HCT116 (cell line): ENCODE results near the gene MAST4. TPM values are rescaled to one million over a fixed set of nuclear protein-coding genes. Genes with fewer than 3 reads are reported as not detected.

Experiments used
- ATAC-seq: fragments of 200-7000 bp; cut with Tn5 transposase; 2 replicates; pipeline ENCODE4 v1.9.1; 2020; ENCODE audit warnings: mild to moderate bottlenecking, moderate library complexity
- BruUV-seq: library from RNA; stranded (reverse); fragments of 400-500 nt; replicated peaks from 2 replicates; lab custom pipeline; 2021; lab: Mats Ljungman, UMichigan
- CTCF ChIA-PET: fragments of 300-600 bp; sonication (Branson Sonifier 250); formaldehyde crosslinking; loops from one replicate; lab custom pipeline; 2021; ENCODE audit warnings: antibody characterized with exemption; lab: Charles Lee
- POLR2A ChIA-PET: fragments of 300-600, 350-600 bp; sonication (Branson Sonifier 250); formaldehyde crosslinking; loops from one replicate; lab custom pipeline; 2021; ENCODE audit warnings: antibody characterized with exemption; lab: Charles Lee
- RAD21 ChIA-PET, 2 experiments: fragments of 300-600 bp; sonication (Branson Sonifier 250); formaldehyde crosslinking; loops; one replicate each; lab custom pipeline; 2023; ENCODE audit warnings: low total read pairs in 2 of 2; ENCODE audit not compliant: uncharacterized antibody in 2 of 2, unreplicated experiment in 2 of 2, low non-redundant PET in 1 of 2; lab: Charles Lee
- DNase-seq: peaks from one replicate; pipeline ENCODE4 v3.0.0-alpha.2; 2010; ENCODE audit warnings: low read depth, low spot score
- H2AFZ ChIP-seq: fragments of 200-600 bp; shearing (Covaris generic), sonication (generic); 2 replicates; pipeline ENCODE4 v1.6.1; 2017; ENCODE audit warnings: low read depth, mixed run types, mixed read lengths, antibody characterized with exemption, low read length; ENCODE audit not compliant: poor library complexity, severe bottlenecking
- H3K27ac ChIP-seq: 2 replicates; pipeline ENCODE4 v1.5.1; 2012; ENCODE audit warnings: low read depth, low read length
- H3K27me3 ChIP-seq: fragments of 200-600 bp; sonication (generic); 2 replicates; pipeline ENCODE4 v1.6.1; 2016; ENCODE audit warnings: mixed run types, low read length, mixed read lengths; ENCODE audit not compliant: insufficient read depth
- H3K36me3 ChIP-seq, 2 experiments: fragments of 200-500 bp in 1 of 2; fragments of 200-600 bp in 1 of 2; sonication (Bioruptor generic) in 1 of 2; sonication (generic) in 1 of 2; 2 replicates each; pipeline versions ENCODE4 v1.5.1 to v1.6.1; 2014 to 2016; ENCODE audit warnings: low read length in 2 of 2, inconsistent platforms in 1 of 2, mixed read lengths in 1 of 2, mixed run types in 1 of 2; ENCODE audit not compliant: insufficient read depth in 2 of 2, control insufficient read depth in 1 of 2
- H3K4me1 ChIP-seq, 2 experiments: fragments of 200-600 bp in 1 of 2; sonication (generic) in 1 of 2; 2 replicates each; pipeline versions ENCODE4 v1.5.1 to v1.6.1; 2012 to 2017; ENCODE audit warnings: low read length in 2 of 2, inconsistent platforms in 1 of 2, mild to moderate bottlenecking in 1 of 2, mixed read lengths in 1 of 2, mixed run types in 1 of 2, moderate library complexity in 1 of 2; ENCODE audit not compliant: insufficient read depth in 2 of 2, control insufficient read depth in 1 of 2
- H3K4me2 ChIP-seq: fragments of 200-600 bp; sonication (generic); 2 replicates; pipeline ENCODE4 v1.6.1; 2017; ENCODE audit warnings: mixed run types, low read length, mixed read lengths
- H3K4me3 ChIP-seq, 2 experiments: fragments of 200-600 bp in 1 of 2; sonication (generic) in 1 of 2; replicated peaks in 1 of 2; 2 replicates each; pipeline ENCODE4 v1.5.1; 2011 to 2016; ENCODE audit warnings: low read length in 2 of 2, control low read depth in 1 of 2, low read depth in 1 of 2, mild to moderate bottlenecking in 1 of 2, mixed read lengths in 1 of 2, mixed run types in 1 of 2
- H3K79me2 ChIP-seq: fragments of 200-600 bp; sonication (generic); 2 replicates; pipeline ENCODE4 v1.6.1; 2017; ENCODE audit warnings: mild to moderate bottlenecking, mixed run types, low read length, moderate library complexity, mixed read lengths; ENCODE audit not compliant: insufficient read depth
- H3K9ac ChIP-seq: fragments of 200-600 bp; sonication (generic); 2 replicates; pipeline ENCODE4 v1.6.1; 2016; ENCODE audit warnings: low read length, mixed read lengths
- H3K9me2 ChIP-seq: fragments of 200-600 bp; sonication (generic), shearing (Covaris generic); 2 replicates; pipeline ENCODE4 v1.6.1; 2017; ENCODE audit warnings: mixed run types, mild to moderate bottlenecking, moderate library complexity; ENCODE audit not compliant: insufficient read depth
- H3K9me3 ChIP-seq, 2 experiments: fragments of 200-500 bp in 1 of 2; fragments of 200-600 bp in 1 of 2; sonication (Bioruptor generic) in 1 of 2; sonication (generic) in 1 of 2; 2 replicates each; pipeline ENCODE4 v1.6.1; 2014 to 2017; ENCODE audit warnings: low read length in 2 of 2, mixed read lengths in 2 of 2, inconsistent platforms in 1 of 2, low read depth in 1 of 2, mild to moderate bottlenecking in 1 of 2, mixed run types in 1 of 2, moderate library complexity in 1 of 2; ENCODE audit not compliant: control insufficient read depth in 1 of 2, insufficient read depth in 1 of 2
- H4K20me1 ChIP-seq: fragments of 200-600 bp; sonication (generic), shearing (Covaris generic); 2 replicates; pipeline ENCODE4 v1.6.1; 2017; ENCODE audit warnings: mixed run types, mild to moderate bottlenecking, moderate library complexity; ENCODE audit not compliant: insufficient read depth
- EGR1 ChIP-seq: IDR thresholded peaks from 2 replicates; pipeline ENCODE4 v1.6.1; 2012; ENCODE audit warnings: low read depth
- EZH2 ChIP-seq: fragments of 200-600 bp; sonication (generic); IDR thresholded peaks from 2 replicates; pipeline ENCODE4 v1.6.1; 2017; ENCODE audit warnings: antibody characterized with exemption, mixed run types
- EZH2phosphoT487 ChIP-seq: fragments of 200-600 bp; IDR thresholded peaks from 2 replicates; pipeline ENCODE4 v1.6.1; 2018; ENCODE audit warnings: antibody characterized with exemption, borderline replicate concordance
- FOSL1 ChIP-seq: IDR thresholded peaks from 2 replicates; pipeline ENCODE4 v1.6.1; 2012; ENCODE audit warnings: low read depth
- JUND ChIP-seq: IDR thresholded peaks from 2 replicates; pipeline ENCODE4 v1.6.1; 2012
- POLR2A ChIP-seq: IDR thresholded peaks from 2 replicates; pipeline ENCODE4 v1.7.0; 2011; ENCODE audit warnings: borderline replicate concordance; ENCODE audit not compliant: insufficient read depth, insufficient read length; ENCODE audit errors: extremely low read depth
- RAD21 ChIP-seq: IDR thresholded peaks from 2 replicates; pipeline ENCODE4 v1.6.1; 2012; ENCODE audit warnings: low read depth, mild to moderate bottlenecking
- REST ChIP-seq: IDR thresholded peaks from 2 replicates; pipeline ENCODE4 v1.6.1; 2012; ENCODE audit warnings: low read depth
- SIN3A ChIP-seq: IDR thresholded peaks from 2 replicates; pipeline ENCODE4 v1.6.1; 2012; ENCODE audit warnings: low read depth
- SRF ChIP-seq: IDR thresholded peaks from 2 replicates; pipeline ENCODE4 v1.6.1; 2012; ENCODE audit warnings: low read depth
- TCF7L2 ChIP-seq: IDR thresholded peaks from 2 replicates; pipeline ENCODE4 v1.7.0; 2011; ENCODE audit warnings: borderline replicate concordance, inconsistent platforms; ENCODE audit not compliant: insufficient read depth, insufficient read length; ENCODE audit errors: extremely low read depth
- intact Hi-C: fragments of 100-400 bp; cut with micrococcal nuclease; formaldehyde crosslinking; loops from 2 replicates; pipeline ENCODE4 v1.10.0; 2022
- total RNA-seq: library from RNA; stranded (reverse); gene quantifications from one replicate; pipeline ENCODE4 v1.2.1, GENCODE V29; 2021; ENCODE audit not compliant: unreplicated experiment
- TF ChIP-seq, protein P1 (sequence below): IDR thresholded peaks from 2 replicates; pipeline ENCODE4 v1.6.1; 2012
- TF ChIP-seq, protein P2 (sequence below): IDR thresholded peaks from 2 replicates; pipeline ENCODE4 v1.6.1; 2012

MAST4 gene
- total RNA-seq, 1 experiment from 2014 or later: 1.1 TPM

DNA sequence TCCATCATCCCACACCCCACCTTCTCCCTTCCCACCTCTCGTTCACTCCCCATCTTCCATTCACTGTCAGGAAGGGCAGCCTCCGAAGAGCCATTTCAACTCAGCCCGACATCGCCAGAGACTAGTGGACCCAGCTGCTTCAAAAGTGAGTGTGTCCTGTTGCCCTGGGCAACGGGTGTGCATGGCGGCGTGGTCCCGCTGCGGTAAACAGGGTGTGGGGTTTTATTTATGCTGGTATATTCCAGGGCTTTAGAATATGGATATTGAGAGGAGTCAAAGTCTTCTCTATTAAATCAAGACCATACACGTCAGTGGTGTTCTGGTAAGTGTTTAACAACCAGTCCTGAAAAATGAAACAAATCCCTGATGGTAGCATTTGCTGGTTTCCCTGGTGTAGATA lies 274.5 kb downstream of the MAST4 start:
- no peak overlapping the region for H3K4me2 ChIP-seq
- ATAC-seq (no peak), DNase-seq (no peak)
- no peak for TF ChIP-seq SIN3A
- no peak for TF ChIP-seq EZH2
- TF ChIP-seq REST: no peak
- no peak for TF ChIP-seq RAD21
- TF ChIP-seq, protein P1, sequence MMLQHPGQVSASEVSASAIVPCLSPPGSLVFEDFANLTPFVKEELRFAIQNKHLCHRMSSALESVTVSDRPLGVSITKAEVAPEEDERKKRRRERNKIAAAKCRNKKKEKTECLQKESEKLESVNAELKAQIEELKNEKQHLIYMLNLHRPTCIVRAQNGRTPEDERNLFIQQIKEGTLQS: no peak
- no peak for TF ChIP-seq FOSL1
- no peak for TF ChIP-seq POLR2A
- no peak for TF ChIP-seq EGR1
- no peak for TF ChIP-seq EZH2phosphoT487
- TF ChIP-seq JUND: no peak
- no peak for TF ChIP-seq SRF
- TF ChIP-seq, protein P2, sequence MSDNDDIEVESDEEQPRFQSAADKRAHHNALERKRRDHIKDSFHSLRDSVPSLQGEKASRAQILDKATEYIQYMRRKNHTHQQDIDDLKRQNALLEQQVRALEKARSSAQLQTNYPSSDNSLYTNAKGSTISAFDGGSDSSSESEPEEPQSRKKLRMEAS: no peak
- TF ChIP-seq TCF7L2: no peak
- BruUV-seq: no TSS peak
- H3K27me3 ChIP-seq: peaks cover 29% of the 10 kb centered on the region
- H4K20me1 ChIP-seq: no peaks in the 10 kb centered on the region
- no peaks in the 10 kb centered on the region for H3K79me2 ChIP-seq
- H3K9me2 ChIP-seq: no peaks in the 10 kb centered on the region
- no peak overlapping the region for H2AFZ ChIP-seq
- no peaks in the 10 kb centered on the region for H3K4me1 ChIP-seq
- ChIA-PET RAD21 (no interaction called here), POLR2A (no interaction called here), CTCF (no interaction called here)
- no peaks in the 10 kb centered on the region for H3K36me3 ChIP-seq
- no peaks in the 10 kb centered on the region for H3K9me3 ChIP-seq
- H3K9ac ChIP-seq: no peak overlapping the region
- H3K4me3 ChIP-seq: no peak overlapping the region
- intact Hi-C loops: no loop called here
- H3K27ac ChIP-seq: no peak overlapping the region
